ENCODE results near the gene PRR20G. TPM values are rescaled to one million over a fixed set of nuclear protein-coding genes. Genes with fewer than 3 reads are reported as not detected.

The PRR20G gene
- total RNA-seq, 1 donor from 2014 or later, result 0.75 TPM

GRCh38 chr3:127261925-127262324 is 25.9 kb downstream of the PRR20G start:
- DNase-seq (ENCODE audit: low read depth), result no peak
- H3K4me3 ChIP-seq (ENCODE audit: low read depth, low read length), result no peak overlapping the region
- peaks cover 3% of the 10 kb centered on the region for H3K27me3 ChIP-seq (ENCODE audit: control insufficient read depth, insufficient read depth, low read length)

DNA sequence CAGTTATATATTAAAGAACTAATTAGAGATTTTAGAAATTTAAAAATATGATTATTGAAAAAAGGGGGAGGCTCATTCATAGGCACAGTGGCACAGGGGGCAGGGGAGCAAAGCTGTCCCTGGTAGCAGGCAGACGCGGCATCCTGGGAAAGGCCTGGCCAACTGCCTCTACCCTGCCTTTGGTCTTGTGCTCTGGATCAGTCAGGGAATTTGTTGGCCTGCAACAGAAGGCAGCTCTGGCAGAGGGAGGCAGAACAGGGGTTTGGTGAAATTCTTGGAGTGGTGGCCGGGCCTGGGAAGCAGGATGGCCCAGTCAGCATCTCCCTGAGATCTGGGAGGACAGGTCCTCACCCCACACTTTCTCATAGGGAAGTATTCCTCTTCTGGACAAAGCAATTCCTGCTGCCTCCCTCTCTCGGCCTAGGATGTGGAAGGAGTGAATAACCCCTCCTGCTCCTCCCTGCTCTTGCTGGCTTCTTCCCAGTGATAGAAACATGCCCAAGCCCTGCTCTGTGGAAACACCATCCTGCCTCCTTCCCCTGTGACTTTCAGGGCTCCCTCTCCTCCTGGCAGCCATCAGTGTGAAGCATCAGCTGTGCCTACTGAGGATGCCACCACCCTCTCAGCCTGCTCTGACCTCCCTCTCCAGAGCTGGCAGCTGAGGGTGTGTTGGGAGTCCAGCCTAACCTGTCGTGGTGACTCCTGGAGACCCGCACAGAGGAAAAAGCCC is 26.9 kb downstream of the PRR20G start:
- Histone ChIP-seq H3K36me3 (ENCODE audit: control insufficient read depth, insufficient read depth, low read length) (no peaks in the 10 kb centered on the region), H3K4me3 (ENCODE audit: low read depth, low read length) (no peak overlapping the region), H3K27me3 (ENCODE audit: control insufficient read depth, insufficient read depth, low read length) (peaks cover 3% of the 10 kb centered on the region)
- TF ChIP-seq, protein P1, sequence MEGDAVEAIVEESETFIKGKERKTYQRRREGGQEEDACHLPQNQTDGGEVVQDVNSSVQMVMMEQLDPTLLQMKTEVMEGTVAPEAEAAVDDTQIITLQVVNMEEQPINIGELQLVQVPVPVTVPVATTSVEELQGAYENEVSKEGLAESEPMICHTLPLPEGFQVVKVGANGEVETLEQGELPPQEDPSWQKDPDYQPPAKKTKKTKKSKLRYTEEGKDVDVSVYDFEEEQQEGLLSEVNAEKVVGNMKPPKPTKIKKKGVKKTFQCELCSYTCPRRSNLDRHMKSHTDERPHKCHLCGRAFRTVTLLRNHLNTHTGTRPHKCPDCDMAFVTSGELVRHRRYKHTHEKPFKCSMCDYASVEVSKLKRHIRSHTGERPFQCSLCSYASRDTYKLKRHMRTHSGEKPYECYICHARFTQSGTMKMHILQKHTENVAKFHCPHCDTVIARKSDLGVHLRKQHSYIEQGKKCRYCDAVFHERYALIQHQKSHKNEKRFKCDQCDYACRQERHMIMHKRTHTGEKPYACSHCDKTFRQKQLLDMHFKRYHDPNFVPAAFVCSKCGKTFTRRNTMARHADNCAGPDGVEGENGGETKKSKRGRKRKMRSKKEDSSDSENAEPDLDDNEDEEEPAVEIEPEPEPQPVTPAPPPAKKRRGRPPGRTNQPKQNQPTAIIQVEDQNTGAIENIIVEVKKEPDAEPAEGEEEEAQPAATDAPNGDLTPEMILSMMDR (IDR thresholded peaks at IDR 0.05; ENCODE audit: insufficient read depth, low read length, poor library complexity, severe bottlenecking), result no peak
- DNase-seq (ENCODE audit: low read depth), result no peak

More at GRCh38 chr3:127261925-127262324, 25.9 kb downstream of the PRR20G start:
- no peaks in the 10 kb centered on the region for H3K36me3 ChIP-seq (ENCODE audit: control insufficient read depth, insufficient read depth, low read length)
- TF ChIP-seq, protein P1 (IDR thresholded peaks at IDR 0.05; ENCODE audit: insufficient read depth, low read length, poor library complexity, severe bottlenecking), result no peak

DNA sequence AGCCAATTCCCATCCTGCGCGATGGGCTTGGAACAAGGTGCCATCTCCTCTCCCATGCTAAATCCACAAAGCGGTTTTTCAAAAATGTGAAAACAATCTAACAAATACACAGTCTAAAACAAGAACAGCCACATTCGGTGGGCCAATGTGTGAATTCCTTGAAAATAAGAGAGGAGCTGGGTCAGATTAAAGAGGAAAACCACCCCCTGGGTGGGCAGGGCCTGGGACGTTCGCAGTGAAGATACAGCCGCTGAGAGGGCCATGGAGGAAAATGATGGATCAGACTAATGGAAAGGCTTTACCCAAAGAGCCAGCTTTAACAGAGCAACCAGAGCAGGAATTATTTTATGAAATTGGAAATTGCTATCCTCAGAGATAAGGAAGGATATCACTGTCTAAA is 27.4 kb downstream of the PRR20G start:
- no peak for DNase-seq (ENCODE audit: low read depth)
- H3K27me3 ChIP-seq (ENCODE audit: control insufficient read depth, insufficient read depth, low read length), result peaks cover 3% of the 10 kb centered on the region
- TF ChIP-seq, protein P1 (IDR thresholded peaks at IDR 0.05; ENCODE audit: insufficient read depth, low read length, poor library complexity, severe bottlenecking), result no peak
- H3K36me3 ChIP-seq (ENCODE audit: control insufficient read depth, insufficient read depth, low read length), result no peaks in the 10 kb centered on the region
- no peak overlapping the region for H3K4me3 ChIP-seq (ENCODE audit: low read depth, low read length)

DNA sequence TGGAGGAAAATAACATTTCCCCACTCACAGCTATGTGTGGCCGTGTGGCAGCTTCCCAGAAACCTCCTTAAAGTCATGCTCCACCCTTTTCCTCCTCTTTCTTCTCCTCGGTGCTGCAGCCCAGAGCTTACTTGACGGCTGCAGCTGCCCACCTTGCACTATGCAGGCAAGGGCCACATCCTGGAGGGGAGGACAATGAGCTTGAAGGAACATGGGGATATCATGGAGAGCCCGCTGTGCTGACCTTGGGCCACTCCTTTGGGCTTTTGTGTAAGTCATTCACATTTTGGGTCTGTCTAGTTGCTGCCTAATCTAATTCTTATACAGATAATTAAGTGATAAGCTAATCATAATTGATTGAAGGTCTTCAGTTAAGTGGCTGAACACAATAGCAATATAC is 28.0 kb downstream of the PRR20G start:
- Histone ChIP-seq H3K27me3 (ENCODE audit: control insufficient read depth, insufficient read depth, low read length) (peaks cover 3% of the 10 kb centered on the region), H3K36me3 (ENCODE audit: control insufficient read depth, insufficient read depth, low read length) (no peaks in the 10 kb centered on the region), H3K4me3 (ENCODE audit: low read depth, low read length) (no peak overlapping the region)
- no peak for DNase-seq (ENCODE audit: low read depth)
- TF ChIP-seq, protein P1 (IDR thresholded peaks at IDR 0.05; ENCODE audit: insufficient read depth, low read length, poor library complexity, severe bottlenecking), result no peak

DNA sequence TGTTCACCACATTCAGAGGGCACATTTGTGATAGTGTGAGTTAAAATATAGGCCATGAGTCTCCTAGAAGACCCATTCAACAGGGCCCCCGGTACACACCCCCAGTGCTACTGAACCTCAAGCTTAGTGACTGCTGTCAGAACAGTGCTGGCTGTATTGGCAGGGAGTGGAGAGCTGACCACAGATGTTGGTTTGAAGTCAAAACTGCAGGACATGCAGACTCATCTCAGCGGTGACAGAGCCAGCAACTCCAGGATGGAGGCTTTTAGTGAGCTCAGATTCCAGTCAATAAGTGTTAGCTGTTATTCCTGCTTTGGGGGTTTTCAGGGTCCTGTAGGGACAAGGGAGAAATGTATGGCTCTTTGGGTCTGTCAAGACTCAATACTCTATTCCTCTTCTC is 29.1 kb downstream of the PRR20G start:
- no peak for DNase-seq (ENCODE audit: low read depth)
- TF ChIP-seq, protein P1 (IDR thresholded peaks at IDR 0.05; ENCODE audit: insufficient read depth, low read length, poor library complexity, severe bottlenecking), result no peak
- no peak overlapping the region for H3K4me3 ChIP-seq (ENCODE audit: low read depth, low read length)
- peaks cover 6% of the 10 kb centered on the region for H3K27me3 ChIP-seq (ENCODE audit: control insufficient read depth, insufficient read depth, low read length)
- no peaks in the 10 kb centered on the region for H3K36me3 ChIP-seq (ENCODE audit: control insufficient read depth, insufficient read depth, low read length)

DNA sequence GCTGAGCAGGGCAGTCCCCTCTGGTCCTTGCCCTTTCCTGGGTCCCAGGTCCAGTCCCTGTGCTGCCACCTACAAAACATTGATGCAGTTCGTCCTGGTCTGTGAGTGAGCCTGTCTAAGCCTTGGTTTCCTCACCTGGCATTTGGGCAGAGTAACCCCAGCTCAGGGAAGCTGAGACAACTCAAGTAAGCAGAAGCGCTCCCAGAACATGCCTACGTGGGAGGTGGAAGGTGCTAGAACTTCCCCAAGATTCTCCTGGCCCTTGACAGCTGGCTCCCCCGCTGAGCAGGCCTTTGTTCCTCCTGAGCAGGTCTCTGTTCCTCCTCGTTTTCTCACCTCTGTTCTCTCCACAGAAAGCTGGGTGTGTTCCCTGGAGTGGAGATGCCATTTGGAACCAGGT is 30.5 kb downstream of the PRR20G start:
- H3K4me3 ChIP-seq (ENCODE audit: low read depth, low read length), result no peak overlapping the region

More for the DNA sequence above, 30.5 kb downstream of the PRR20G start:
- TF ChIP-seq, protein P1 (IDR thresholded peaks at IDR 0.05; ENCODE audit: insufficient read depth, low read length, poor library complexity, severe bottlenecking), result no peak
- Histone ChIP-seq H3K36me3 (ENCODE audit: control insufficient read depth, insufficient read depth, low read length) (no peaks in the 10 kb centered on the region), H3K27me3 (ENCODE audit: control insufficient read depth, insufficient read depth, low read length) (peaks cover 10% of the 10 kb centered on the region)
- DNase-seq (ENCODE audit: low read depth), result no peak
